ENCODE results near the gene FGF2. TPM values are rescaled to one million over a fixed set of nuclear protein-coding genes. Genes with fewer than 3 reads are reported as not detected.
"Not testable (repeated sequence)": the region's sequence is repeated elsewhere in the genome, so short reads cannot be mapped to it uniquely, and the experiment has no call there.

Gene FGF2
- total RNA-seq, 1 donor from 2014 or later = 20.8 TPM

DNA sequence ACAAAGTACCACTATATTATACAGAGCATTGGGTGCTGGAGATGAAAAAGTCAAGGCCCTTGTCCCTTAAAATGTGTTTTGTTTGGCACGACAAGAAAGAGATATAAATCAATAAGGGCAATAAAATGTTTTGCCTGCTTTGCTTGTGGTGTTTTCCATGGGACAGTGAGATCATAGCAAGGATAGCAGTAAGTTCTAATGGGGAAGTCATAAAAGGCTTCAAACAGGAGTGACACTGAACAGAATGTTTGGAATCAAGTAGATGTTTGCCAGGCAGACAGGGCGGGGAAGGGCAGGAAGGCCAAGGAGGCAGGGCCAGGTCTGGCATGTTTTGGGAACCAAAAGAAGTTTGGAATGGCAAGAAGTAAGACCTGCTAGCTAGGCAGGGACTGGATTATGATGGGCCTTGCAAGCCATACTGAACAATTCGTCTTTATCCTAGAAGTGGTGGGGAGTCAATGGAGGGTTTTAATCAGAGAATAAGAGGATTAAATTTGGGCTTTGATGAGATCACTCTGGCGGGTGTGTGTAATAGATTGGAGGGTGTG is 16.4 kb downstream of the FGF2 start:
- DNase-seq (ENCODE audit: low spot score in 2 of 2) = peak in 1 of 2 donors; percentile 74
- H3K27ac ChIP-seq = peak overlapping the region; percentile 62 to 82
- TF ChIP-seq CTCF (IDR thresholded peaks at IDR 0.05) = no peak

DNA sequence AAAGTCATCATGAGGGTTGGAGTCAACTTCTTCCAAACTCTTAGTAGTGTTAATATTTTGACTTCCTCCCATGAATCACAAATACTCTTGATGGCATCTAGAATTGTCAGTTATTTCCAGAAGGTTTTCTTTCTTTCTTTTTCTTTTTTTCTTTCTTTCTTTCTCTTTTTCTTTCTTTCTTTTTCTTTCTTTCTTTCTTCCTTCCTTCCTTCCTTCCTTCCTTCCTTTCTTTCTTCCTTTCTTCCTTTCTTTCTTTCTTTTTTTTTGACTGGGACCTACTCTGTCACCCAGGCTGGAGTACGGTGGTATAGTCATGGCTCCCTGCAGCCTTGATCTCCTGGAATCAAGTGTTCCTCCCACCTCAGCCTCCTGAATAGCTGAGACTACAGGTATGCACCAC is 17.8 kb downstream of the FGF2 start:
- H3K9me3 ChIP-seq; DNase-seq (ENCODE audit: low spot score in 2 of 2); H3K36me3 ChIP-seq; intact Hi-C loops (cut with DNase I); H3K27me3 ChIP-seq; H3K4me3 ChIP-seq: not testable (repeated sequence)
- Histone ChIP-seq H3K27ac (peak overlapping the region; percentile 62 to 82), H3K4me1 (peaks cover 0 to 28% of the 10 kb centered on the region in 2 donors)

More for the DNA sequence above, 16.4 kb downstream of the FGF2 start:
- intact Hi-C loops (cut with DNase I) = no loop called here
- H3K4me1 ChIP-seq = peaks cover 0 to 28% of the 10 kb centered on the region in 2 donors
- H3K27me3 ChIP-seq = no peaks in the 10 kb centered on the region
- peaks cover 0 to 5% of the 10 kb centered on the region in 2 donors for H3K36me3 ChIP-seq
- no peaks in the 10 kb centered on the region for H3K9me3 ChIP-seq
- no peak overlapping the region for H3K4me3 ChIP-seq

DNA sequence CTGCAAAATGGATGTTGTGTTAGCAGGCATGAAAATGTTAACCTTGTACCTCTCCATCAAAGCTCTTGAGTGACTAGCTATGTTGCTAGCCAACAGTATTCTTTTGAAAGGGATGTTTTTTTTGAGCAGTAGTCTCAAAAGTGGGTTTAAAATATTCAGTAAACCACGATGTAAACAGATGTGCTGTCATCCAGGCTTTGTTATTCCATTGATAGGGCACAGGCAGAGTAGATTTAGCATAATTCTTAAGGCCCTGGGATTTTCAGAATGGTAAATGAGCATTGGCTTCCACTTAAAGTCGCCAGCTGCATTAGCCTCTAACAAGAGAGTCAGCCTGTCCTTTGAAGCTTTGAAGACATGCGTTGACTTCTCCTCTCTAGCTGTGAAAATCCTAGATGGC is 18.4 kb downstream of the FGF2 start:
- Histone ChIP-seq H3K27me3 (no peaks in the 10 kb centered on the region), H3K9me3 (no peaks in the 10 kb centered on the region), H3K4me3 (no peak overlapping the region), H3K36me3 (no peaks in the 10 kb centered on the region), H3K4me1 (peaks cover 0 to 33% of the 10 kb centered on the region in 2 donors), H3K27ac (peak overlapping the region; percentile 62 to 82)
- DNase-seq (ENCODE audit: low spot score in 2 of 2) = no peak
- TF ChIP-seq CTCF (IDR thresholded peaks at IDR 0.05) = no peak
- intact Hi-C loops (cut with DNase I) = no loop called here

DNA sequence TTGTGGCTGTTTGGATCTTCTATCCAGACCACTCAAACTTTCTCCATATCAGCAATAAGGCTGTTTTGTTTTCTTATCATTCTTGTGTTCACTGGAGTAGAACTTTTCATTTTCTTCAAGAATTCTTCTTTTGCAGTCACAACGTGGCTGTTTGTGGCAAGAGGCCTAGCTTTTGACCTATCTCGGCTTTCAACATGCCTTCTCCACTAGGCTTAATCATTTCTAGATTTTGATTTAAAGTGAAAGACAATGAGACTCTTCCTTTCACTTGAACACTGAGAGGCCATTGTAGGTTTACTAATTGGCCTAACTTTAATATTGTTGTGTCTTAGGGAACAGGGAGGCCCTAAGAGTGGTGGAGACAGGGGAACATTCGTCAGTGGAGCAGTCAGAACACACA is 19.1 kb downstream of the FGF2 start:
- TF ChIP-seq CTCF (IDR thresholded peaks at IDR 0.05) = no peak
- Histone ChIP-seq H3K27ac (peak overlapping the region; percentile 32 to 62), H3K27me3 (no peaks in the 10 kb centered on the region), H3K36me3 (no peaks in the 10 kb centered on the region), H3K9me3 (no peaks in the 10 kb centered on the region), H3K4me1 (peaks cover 0 to 38% of the 10 kb centered on the region in 2 donors), H3K4me3 (no peak overlapping the region)
- intact Hi-C loops (cut with DNase I) = no loop called here
- no peak for DNase-seq (ENCODE audit: low spot score in 2 of 2)

DNA sequence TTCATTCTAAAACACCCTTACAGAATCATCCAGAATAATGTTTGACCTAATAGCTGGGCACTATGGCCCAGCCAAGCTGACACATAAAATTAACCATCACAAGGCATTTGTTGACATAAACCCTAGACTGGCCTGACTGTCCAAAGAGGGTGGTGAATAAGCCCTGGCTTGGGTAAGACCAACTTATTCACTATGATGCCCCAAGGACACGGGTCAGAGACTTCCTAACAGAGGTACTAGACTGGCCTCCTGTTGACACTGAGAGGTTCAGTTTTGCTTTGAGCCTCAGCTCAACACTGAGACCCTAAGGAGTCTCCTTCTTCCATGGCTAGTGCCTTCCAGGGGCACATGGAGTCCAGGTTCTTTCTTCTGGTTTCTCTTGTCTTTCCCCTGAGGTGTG is 21.3 kb downstream of the FGF2 start:
- TF ChIP-seq CTCF (IDR thresholded peaks at IDR 0.05) = no peak
- Histone ChIP-seq H3K4me1 (peaks cover 0 to 32% of the 10 kb centered on the region in 2 donors), H3K36me3 (no peaks in the 10 kb centered on the region), H3K27ac (peak overlapping the region in 1 of 2 donors; percentile 5), H3K27me3 (no peaks in the 10 kb centered on the region), H3K4me3 (no peak overlapping the region), H3K9me3 (no peaks in the 10 kb centered on the region)
- no peak for DNase-seq (ENCODE audit: low spot score in 2 of 2)
- intact Hi-C loops (cut with DNase I) = no loop called here

GRCh38 chr4:122849789-122850188 is 23.2 kb downstream of the FGF2 start:
- H3K27ac ChIP-seq; H3K36me3 ChIP-seq; H3K27me3 ChIP-seq; intact Hi-C loops (cut with DNase I); H3K9me3 ChIP-seq; DNase-seq (ENCODE audit: low spot score in 2 of 2); H3K4me3 ChIP-seq: not testable (repeated sequence)
- H3K4me1 ChIP-seq = peaks cover 4 to 25% of the 10 kb centered on the region in 2 donors

DNA sequence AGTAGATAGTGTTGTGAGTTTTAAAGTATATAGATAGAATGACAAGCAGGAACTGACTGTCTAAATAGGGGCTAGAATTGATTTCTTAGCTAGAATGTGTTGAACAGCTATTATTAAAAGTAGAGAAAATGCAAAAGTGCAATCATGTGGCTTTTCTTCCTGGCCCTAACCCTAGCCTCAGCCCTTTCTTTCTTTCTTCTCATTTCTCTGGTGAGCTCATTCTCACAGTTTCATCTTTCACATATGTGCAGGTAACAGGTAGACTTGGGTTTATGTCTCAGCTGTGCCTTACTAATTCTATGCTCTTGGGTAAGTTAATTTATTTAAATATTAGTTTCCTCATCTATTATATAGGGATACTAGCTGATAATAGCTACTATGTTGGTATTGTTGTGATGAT is 24.9 kb downstream of the FGF2 start:
- H3K36me3 ChIP-seq = no peaks in the 10 kb centered on the region
- intact Hi-C loops (cut with DNase I) = no loop called here
- H3K27ac ChIP-seq = no peak overlapping the region
- no peaks in the 10 kb centered on the region for H3K9me3 ChIP-seq
- H3K4me1 ChIP-seq = peaks cover 11 to 27% of the 10 kb centered on the region in 2 donors
- TF ChIP-seq CTCF (IDR thresholded peaks at IDR 0.05) = no peak
- H3K27me3 ChIP-seq = no peaks in the 10 kb centered on the region
- no peak overlapping the region for H3K4me3 ChIP-seq
- DNase-seq (ENCODE audit: low spot score in 2 of 2) = no peak
